HEK293 (cell line): ENCODE results near the gene ENO3.

ENCODE experiments used
- CTCF ChIA-PET: fragments of 350-600 bp; formaldehyde crosslinking; extraction: SDS; loops from one replicate; lab custom pipeline; 2021; ENCODE audit warnings: antibody characterized with exemption; lab: Yijun Ruan, JAX
- POLR2A ChIA-PET: fragments of 300-600 bp; formaldehyde crosslinking; extraction: SDS; loops from one replicate; lab custom pipeline; 2020; ENCODE audit warnings: antibody characterized with exemption, inconsistent platforms; lab: Yijun Ruan, JAX
- H3K27ac ChIP-seq: fragments of 200-500 bp; sonication (Bioruptor generic); 2 replicates; pipeline ENCODE4 v1.5.1; 2014; ENCODE audit warnings: low read depth, low read length, control low read depth, inconsistent platforms; ENCODE audit errors: extremely low read depth
- H3K36me3 ChIP-seq, 2 experiments: fragments of 200-500 bp in 1 of 2; sonication (Bioruptor generic) in 1 of 2; 1 replicate in 1 of 2; 2 replicates in 1 of 2; pipeline ENCODE4 v1.5.1; 2014 to 2017; ENCODE audit warnings: inconsistent platforms in 2 of 2, low read length in 2 of 2; ENCODE audit not compliant: control insufficient read depth in 2 of 2, insufficient read depth in 1 of 2
- H3K4me1 ChIP-seq: fragments of 200-500 bp; sonication (Bioruptor generic); 2 replicates; pipeline ENCODE4 v1.5.1; 2014; ENCODE audit warnings: mild to moderate bottlenecking, low read length, inconsistent platforms; ENCODE audit not compliant: control insufficient read depth, insufficient read depth
- H3K4me3 ChIP-seq: 2 replicates; pipeline ENCODE4 v1.5.1; 2011; ENCODE audit warnings: low read depth, mild to moderate bottlenecking, control low read depth, low read length, moderate library complexity
- H3K9me3 ChIP-seq: fragments of 200-500 bp; sonication (Bioruptor generic); 2 replicates; pipeline ENCODE4 v1.5.1; 2014; ENCODE audit warnings: low read depth, low read length, inconsistent platforms; ENCODE audit not compliant: control insufficient read depth, insufficient read depth
- MEIS1 ChIP-seq: sonication (generic); formaldehyde crosslinking; IDR thresholded peaks from 2 replicates; pipeline ENCODE4 v1.8.1; 2022; ENCODE audit warnings: missing genetic modification reagents, mild to moderate bottlenecking, borderline replicate concordance
- TCF7L2 ChIP-seq: IDR thresholded peaks from 2 replicates; pipeline ENCODE4 v1.6.1; 2011; ENCODE audit warnings: low read depth, mild to moderate bottlenecking, inconsistent platforms, low read length, moderate library complexity, borderline replicate concordance
- ZBTB1 ChIP-seq: fragments of 450-650 bp; formaldehyde crosslinking; IDR thresholded peaks from 2 replicates; pipeline ENCODE4 v1.5.1; 2016; ENCODE audit warnings: missing biosample characterization, missing genetic modification characterization
- ZBTB10 ChIP-seq: fragments of 450-650 bp; formaldehyde crosslinking; IDR thresholded peaks from 2 replicates; pipeline ENCODE4 v1.5.1; 2016; ENCODE audit warnings: missing biosample characterization, missing genetic modification characterization
- ZBTB21 ChIP-seq: fragments of 450-650 bp; formaldehyde crosslinking; IDR thresholded peaks from 2 replicates; pipeline ENCODE4 v1.5.1; 2017; ENCODE audit warnings: missing biosample characterization, missing genetic modification characterization
- ZNF121 ChIP-seq: fragments of 450-650 bp; formaldehyde crosslinking; IDR thresholded peaks from 2 replicates; pipeline ENCODE4 v1.5.1; 2016; ENCODE audit warnings: missing biosample characterization, missing genetic modification characterization
- ZNF157 ChIP-seq: fragments of 450-650 bp; formaldehyde crosslinking; IDR thresholded peaks from 2 replicates; pipeline ENCODE4 v1.5.1; 2016; ENCODE audit warnings: missing biosample characterization, missing genetic modification characterization
- ZNF184 ChIP-seq: fragments of 450-650 bp; IDR thresholded peaks from 2 replicates; pipeline ENCODE4 v1.5.1; 2018; ENCODE audit warnings: missing biosample characterization, mild to moderate bottlenecking, missing genetic modification characterization
- ZNF274 ChIP-seq, 2 experiments: fragments of 200-500 bp in 1 of 2; fragments of 450-650 bp in 1 of 2; sonication (Bioruptor generic) in 1 of 2; formaldehyde crosslinking in 1 of 2; IDR thresholded peaks; 2 replicates each; pipeline versions ENCODE4 v1.5.1 to v1.6.1; 2014 to 2016; ENCODE audit warnings: borderline replicate concordance in 1 of 2, inconsistent platforms in 1 of 2, low read length in 1 of 2, missing biosample characterization in 1 of 2, missing genetic modification characterization in 1 of 2
- ZNF354C ChIP-seq: fragments of 450-650 bp; formaldehyde crosslinking; IDR thresholded peaks from 2 replicates; pipeline ENCODE4 v1.5.1; 2016; ENCODE audit warnings: missing biosample characterization, missing genetic modification characterization, low read depth, borderline replicate concordance
- ZNF521 ChIP-seq: fragments of 450-650 bp; formaldehyde crosslinking; IDR thresholded peaks from 2 replicates; pipeline ENCODE4 v1.5.1; 2017; ENCODE audit warnings: missing biosample characterization, mild to moderate bottlenecking, missing genetic modification characterization
- ZNF664 ChIP-seq: fragments of 450-650 bp; formaldehyde crosslinking; IDR thresholded peaks from 2 replicates; pipeline ENCODE4 v1.5.1; 2016; ENCODE audit warnings: missing biosample characterization, missing genetic modification characterization
- TF ChIP-seq, protein P1 (sequence below): fragments of 450-650 bp; formaldehyde crosslinking; IDR thresholded peaks from 2 replicates; pipeline ENCODE4 v1.5.1; 2016; ENCODE audit warnings: missing biosample characterization, missing genetic modification characterization, borderline replicate concordance
- TF ChIP-seq, protein P2 (sequence below): fragments of 450-650 bp; formaldehyde crosslinking; IDR thresholded peaks from 2 replicates; pipeline ENCODE4 v1.5.1; 2016; ENCODE audit warnings: missing biosample characterization, missing genetic modification characterization

The ENO3 gene

DNA sequence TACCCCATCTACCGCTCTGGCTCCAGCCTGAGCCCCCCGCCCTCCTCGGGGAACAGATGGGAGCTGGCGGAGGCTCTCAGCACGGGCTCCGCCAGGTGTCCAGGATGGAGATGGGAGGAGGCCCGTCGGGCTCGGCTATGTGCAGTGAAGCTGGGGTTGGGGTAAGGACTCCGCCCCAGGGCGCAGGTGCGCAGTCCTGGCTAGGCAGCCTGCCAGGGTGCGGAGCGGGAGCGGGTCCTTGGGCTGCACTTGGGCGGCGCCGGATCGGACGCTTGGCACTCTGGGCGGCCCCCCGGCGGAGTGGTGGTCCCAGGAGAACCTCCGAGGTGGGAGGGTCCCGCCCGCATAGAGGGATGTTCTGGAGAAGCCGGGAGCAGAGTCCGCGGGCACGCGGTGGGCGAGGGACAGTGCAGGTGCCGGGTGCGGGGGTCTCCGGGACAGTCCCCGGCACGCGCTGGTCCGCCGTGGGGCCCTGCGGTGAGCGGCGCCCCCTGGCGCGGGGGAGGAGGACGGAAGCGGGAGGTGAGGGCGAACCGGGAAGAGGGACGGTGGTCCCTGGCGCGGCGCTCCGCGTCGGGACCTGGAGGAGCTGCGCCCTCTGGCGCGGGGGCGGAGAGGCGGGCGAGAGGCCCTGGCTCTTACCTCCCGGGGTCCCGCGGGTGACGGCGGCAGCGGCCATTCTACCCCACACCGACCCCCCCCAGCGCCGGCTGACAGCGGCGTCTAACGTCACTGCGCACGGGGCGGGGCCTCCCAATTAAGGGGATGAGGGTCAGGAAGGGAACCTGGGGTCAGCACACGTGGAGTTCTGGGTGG lies 36.2 kb downstream of the ENO3 start, which contains the start of gene CAMTA2 (continued):
- TF ChIP-seq ZNF664 (tag by site-specific recombination) (no peak), ZNF274 (IDR thresholded peaks at IDR 0.05; ENCODE audit: low read length) (no peak), ZNF274 (tag by site-specific recombination; IDR thresholded peaks at IDR 0.05; ENCODE audit: borderline replicate concordance) (no peak), ZNF521 (no peak), MEIS1 (CRISPR knock-in tag) (no peak), ZNF354C (tag by site-specific recombination) (no peak), TCF7L2 (no peak), ZNF157 (tag by site-specific recombination) (no peak), ZNF121 (no peak; the same call in 1 of the 2 replicates), ZBTB1 (tag by site-specific recombination) (peak; percentile 82; the same call in 1 of the 2 replicates), ZNF184 (tag by site-specific recombination) (0 out of 2 replicates have a peak, but pooled peaks have one; percentile 52)
- TF ChIP-seq, protein P1, sequence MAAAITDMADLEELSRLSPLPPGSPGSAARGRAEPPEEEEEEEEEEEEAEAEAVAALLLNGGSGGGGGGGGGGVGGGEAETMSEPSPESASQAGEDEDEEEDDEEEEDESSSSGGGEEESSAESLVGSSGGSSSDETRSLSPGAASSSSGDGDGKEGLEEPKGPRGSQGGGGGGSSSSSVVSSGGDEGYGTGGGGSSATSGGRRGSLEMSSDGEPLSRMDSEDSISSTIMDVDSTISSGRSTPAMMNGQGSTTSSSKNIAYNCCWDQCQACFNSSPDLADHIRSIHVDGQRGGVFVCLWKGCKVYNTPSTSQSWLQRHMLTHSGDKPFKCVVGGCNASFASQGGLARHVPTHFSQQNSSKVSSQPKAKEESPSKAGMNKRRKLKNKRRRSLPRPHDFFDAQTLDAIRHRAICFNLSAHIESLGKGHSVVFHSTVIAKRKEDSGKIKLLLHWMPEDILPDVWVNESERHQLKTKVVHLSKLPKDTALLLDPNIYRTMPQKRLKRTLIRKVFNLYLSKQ (tag by site-specific recombination), result no peak

DNA sequence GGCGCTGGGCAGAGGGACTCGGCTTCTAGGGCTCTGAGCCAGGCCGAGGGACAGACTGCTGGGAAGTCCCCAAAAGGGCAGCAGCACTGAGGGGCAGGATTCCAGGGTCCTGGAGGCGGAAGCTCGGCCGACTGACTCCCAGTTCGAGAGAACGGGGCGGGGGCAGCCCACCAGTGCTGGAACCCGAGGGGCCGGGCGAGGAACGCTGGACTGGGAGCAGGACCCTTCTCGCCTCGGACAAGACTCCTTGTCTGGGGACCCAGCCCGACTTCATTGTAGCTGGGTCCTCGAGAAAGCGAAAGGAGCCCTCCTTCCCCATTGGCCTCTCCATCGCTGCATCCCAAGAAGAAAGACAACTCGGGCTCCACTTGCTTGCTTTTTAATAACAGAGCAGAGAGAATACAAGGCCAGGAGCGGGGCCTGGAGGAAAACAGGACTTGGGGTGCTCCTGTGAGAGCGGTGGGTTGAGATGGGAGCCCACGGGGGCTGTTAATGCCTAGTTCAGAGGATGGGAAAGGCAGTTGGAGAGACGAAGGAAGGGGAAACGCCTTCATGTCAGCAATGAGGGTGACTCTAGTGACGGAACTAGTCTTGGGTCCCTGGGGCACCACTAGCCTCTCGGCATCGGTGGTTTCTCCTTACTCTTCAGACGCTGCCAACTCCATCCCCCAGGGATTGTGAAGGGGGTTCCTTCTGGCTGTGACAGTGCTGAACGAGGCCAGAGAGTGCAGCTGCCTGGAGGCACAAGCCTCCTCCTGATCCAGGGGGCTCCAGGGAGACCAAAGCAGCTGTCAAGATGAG lies 37.0 kb downstream of the ENO3 start:
- Histone ChIP-seq H3K4me3 (peak overlapping the region; percentile 78), H3K9me3 (no peaks in the 10 kb centered on the region), H3K27ac (peak overlapping the region; percentile 92), H3K36me3 (peaks cover 5 to 8% of the 10 kb centered on the region in 2 experiments; a peak in 2 of 3 replicates), H3K4me1 (peaks cover 11% of the 10 kb centered on the region)
- POLR2A ChIA-PET, result interaction anchor here (1.0 to 2.3 kb wide), 10 partner anchors 10 to 192 kb away, joined by 3 to 40 read pairs (median 6); partner anchors contain the start of genes INCA1, KIF1C, PFN1 and PSMB6
- CTCF ChIA-PET, result interaction anchor here (0.6 to 3.3 kb wide), 21 partner anchors 7 to 352 kb away, joined by 3 to 21 read pairs (median 4); partner anchors contain the start of genes INCA1, KIF1C and SPAG7
- TF ChIP-seq, protein P2, sequence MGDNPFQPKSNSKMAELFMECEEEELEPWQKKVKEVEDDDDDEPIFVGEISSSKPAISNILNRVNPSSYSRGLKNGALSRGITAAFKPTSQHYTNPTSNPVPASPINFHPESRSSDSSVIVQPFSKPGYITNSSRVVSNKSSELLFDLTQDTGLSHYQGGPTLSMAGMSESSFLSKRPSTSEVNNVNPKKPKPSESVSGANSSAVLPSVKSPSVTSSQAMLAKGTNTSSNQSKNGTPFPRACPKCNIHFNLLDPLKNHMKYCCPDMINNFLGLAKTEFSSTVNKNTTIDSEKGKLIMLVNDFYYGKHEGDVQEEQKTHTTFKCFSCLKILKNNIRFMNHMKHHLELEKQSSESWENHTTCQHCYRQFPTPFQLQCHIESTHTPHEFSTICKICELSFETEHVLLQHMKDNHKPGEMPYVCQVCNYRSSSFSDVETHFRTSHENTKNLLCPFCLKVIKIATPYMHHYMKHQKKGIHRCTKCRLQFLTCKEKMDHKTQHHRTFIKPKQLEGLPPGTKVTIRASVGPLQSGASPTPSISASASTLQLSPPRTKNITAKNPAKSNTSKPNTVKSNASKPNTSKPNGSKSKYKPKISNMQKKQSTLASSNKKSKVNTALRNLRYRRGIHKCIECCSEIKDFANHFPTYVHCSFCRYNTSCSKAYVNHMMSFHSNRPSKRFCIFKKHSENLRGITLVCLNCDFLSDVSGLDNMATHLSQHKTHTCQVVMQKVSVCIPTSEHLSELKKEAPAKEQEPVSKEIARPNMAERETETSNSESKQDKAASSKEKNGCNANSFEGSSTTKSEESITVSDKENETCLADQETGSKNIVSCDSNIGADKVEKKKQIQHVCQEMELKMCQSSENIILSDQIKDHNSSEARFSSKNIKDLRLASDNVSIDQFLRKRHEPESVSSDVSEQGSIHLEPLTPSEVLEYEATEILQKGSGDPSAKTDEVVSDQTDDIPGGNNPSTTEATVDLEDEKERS (tag by site-specific recombination), result no peak
- peak; percentile 19; the same call in 1 of the 2 replicates for TF ChIP-seq ZBTB10 (tag by site-specific recombination)
- 0 out of 2 replicates have a peak, but pooled peaks have one; percentile 1 for TF ChIP-seq ZBTB21 (tag by site-specific recombination)
